GM12872 (cell line): ENCODE results near the gene BHLHA15.

Experiments used
- CTCF ChIP-seq: IDR thresholded peaks from 3 replicates; pipeline ENCODE4 v1.5.1; 2011; ENCODE audit warnings: low read depth, mild to moderate bottlenecking, low read length, moderate library complexity; ENCODE audit not compliant: insufficient read depth

The BHLHA15 gene

GRCh38 chr7:98168181-98168903 lies 42.9 kb upstream of the BHLHA15 start:
- peak; percentile 69 for TF ChIP-seq CTCF

DNA sequence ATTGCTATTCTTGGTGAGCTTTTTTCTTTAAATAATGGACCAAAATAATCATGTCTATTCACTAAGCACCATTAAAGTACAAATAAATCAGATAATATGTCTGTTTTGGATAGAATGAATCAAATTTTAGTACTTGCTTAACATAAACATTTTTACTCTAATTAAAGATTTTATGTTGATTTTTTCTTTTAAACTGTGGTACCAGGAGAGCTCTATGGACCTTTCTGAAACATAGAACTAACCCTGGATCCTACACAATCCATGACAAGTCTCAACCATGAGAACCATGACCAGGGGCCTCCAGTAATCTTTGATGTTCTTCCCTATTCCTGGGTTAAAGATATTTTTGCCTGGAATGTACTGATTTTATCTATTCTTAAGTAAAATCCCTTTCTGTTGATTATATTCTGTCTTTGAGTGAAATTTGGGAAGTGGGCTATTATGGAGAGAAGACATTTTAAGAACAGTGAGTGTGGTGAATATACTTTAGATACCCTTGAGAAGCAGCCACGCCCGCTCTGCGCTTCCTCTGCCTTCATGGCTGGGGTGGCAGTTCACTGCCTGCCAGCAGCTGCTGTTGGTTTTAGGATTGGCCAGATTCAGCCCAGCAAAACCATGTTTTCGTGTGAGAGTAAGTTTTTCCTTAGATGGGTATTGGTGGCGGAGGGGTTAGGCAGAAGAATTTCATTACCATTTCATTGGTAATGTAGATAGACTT lies 42.2 kb upstream of the BHLHA15 start:
- no peak for TF ChIP-seq CTCF

- no peak for TF ChIP-seq CTCF
Measured at GRCh38 chr7:98170966-98171365, 40.3 kb upstream of the BHLHA15 start.

DNA sequence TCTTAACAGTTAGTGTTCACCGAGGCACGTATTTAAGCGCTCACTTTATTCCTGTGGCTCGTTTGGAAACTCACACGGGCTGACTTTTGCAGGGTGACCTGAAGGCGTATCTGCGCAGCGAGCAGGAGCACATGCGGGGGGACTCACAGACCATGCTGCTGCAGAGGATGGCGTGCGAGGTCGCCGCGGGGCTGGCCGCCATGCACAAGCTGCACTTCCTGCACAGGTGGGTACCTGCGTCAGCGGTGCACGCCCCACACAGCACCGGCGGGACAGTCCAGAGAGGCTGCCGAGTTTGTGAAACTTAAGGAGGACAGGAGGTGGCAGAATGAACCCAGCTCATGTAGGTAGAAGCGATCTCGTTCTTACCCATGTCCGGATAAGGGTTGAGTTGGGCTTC lies 39.8 kb upstream of the BHLHA15 start:
- no peak for TF ChIP-seq CTCF

DNA sequence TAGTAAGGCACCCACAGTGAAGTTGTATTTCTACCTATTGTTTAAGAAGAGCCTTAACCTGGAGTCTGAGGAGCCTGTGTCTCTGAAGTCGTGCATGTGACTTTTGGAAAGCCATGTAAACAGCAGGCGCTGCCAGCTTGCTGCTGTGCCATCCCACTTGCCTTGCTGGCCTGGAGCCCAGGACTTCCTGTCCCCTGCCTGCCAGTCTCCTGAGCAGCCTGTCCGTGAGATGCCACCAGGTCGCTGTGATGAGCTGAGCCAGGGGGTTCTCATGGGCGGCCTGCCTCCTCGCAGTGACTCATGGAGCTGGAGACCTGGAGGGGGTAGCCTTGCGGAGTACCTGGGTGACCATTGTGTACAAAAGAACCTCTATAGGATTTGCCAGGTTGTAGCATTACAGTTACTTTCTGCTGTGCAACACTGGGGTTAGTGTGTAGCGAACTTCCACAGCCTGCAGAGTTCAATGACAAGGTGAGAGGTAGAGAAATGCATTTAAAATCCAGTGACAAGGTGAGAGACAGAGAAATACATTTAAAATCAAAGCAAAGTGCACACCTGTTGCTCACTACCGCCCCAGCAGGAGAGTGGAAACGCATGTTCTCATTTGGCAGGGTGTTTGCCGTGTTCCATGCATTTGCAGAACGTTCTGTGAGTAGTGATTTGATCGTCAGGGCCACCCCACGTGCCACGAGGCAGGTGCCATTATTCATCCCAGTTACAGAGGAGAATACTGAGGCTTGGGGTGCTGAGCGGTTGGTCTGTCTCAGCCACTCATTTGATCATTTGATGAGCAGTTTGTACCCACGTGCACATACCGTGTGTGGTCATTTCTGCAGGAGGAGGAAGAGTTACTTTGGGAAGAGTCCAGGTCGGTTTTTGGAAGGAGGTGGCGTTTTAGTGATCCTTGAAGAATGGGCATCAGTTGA lies 36.6 kb upstream of the BHLHA15 start:
- TF ChIP-seq CTCF, result no peak

GRCh38 chr7:98175260-98175940 lies 35.8 kb upstream of the BHLHA15 start:
- no peak for TF ChIP-seq CTCF
